GM20000 (cell line): Measurements from ENCODE around the gene LPP.

Experiments used
- DNase-seq: peaks from one replicate; pipeline ENCODE4 v3.0.0; 2012; ENCODE audit warnings: low spot score
- CTCF ChIP-seq: IDR thresholded peaks from 2 replicates; pipeline ENCODE4 v1.5.1; 2012; ENCODE audit warnings: mild to moderate bottlenecking, control low read depth; ENCODE audit errors: extremely low read depth, missing control alignments

Gene LPP

DNA sequence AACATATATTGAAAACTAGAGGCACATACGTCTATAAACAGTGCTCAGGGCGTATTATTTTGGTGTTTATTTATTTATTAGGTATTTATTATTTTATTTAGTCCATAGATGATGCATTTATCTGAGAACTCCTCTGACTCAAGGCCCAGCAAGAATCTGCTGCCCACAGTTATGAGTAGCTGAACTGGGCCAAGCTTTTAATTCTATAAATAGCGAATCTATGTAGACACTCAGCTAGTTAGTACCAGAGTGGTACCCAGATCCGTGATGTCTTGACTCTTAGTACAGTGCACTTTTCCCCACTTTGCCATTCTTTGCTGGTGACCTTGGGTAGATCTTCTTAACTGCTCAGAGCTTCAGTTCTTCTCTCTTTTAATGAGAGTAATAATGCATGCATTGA lies 647.4 kb downstream of the LPP start:
- DNase-seq = no peak
- TF ChIP-seq CTCF = no peak

GRCh38 chr3:188802645-188803044 lies 648.7 kb downstream of the LPP start:
- no peak for TF ChIP-seq CTCF
- no peak for DNase-seq

DNA sequence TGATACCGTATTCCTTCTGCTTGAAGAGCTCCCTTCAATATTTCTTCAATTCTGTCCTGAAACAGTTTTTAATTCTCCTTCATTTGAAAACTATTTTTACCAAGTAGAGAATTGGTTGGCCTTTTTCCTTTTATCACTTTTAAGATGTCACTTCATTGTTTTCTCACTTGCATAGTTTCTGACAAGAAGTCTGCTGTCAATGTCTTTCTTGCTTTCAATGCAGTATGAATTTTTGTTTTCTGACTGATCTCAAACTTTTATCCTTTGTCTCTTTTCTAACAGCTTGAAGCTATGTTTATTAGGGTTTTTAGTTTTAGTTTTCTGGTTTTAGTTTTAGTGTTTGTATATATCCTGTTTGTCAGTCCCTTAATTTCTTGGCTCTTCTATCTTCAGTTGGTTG lies 653.0 kb downstream of the LPP start:
- DNase-seq = no peak
- no peak for TF ChIP-seq CTCF

- TF ChIP-seq CTCF = no peak
- no peak for DNase-seq
Observed at GRCh38 chr3:188812198-188812597, 658.2 kb downstream of the LPP start.

DNA sequence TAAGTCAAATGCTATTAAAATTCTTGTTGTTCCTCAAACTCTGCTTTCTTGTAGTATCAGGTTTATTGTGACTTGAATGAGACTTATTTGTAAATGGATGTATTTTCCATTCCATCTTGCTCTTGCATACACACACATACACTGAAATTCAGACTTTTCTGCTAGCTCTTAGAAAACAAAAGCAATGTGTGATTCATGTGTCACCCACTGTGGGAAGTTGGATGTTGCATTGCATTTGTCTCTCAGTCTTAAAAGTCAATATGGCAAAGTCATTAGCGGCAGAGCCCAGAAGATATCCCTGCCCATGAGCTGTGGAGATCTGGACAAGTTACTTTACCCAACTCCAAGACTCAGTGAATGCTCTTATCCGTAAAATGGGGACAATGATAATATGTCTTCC lies 660.6 kb downstream of the LPP start:
- no peak for DNase-seq
- TF ChIP-seq CTCF = no peak

DNA sequence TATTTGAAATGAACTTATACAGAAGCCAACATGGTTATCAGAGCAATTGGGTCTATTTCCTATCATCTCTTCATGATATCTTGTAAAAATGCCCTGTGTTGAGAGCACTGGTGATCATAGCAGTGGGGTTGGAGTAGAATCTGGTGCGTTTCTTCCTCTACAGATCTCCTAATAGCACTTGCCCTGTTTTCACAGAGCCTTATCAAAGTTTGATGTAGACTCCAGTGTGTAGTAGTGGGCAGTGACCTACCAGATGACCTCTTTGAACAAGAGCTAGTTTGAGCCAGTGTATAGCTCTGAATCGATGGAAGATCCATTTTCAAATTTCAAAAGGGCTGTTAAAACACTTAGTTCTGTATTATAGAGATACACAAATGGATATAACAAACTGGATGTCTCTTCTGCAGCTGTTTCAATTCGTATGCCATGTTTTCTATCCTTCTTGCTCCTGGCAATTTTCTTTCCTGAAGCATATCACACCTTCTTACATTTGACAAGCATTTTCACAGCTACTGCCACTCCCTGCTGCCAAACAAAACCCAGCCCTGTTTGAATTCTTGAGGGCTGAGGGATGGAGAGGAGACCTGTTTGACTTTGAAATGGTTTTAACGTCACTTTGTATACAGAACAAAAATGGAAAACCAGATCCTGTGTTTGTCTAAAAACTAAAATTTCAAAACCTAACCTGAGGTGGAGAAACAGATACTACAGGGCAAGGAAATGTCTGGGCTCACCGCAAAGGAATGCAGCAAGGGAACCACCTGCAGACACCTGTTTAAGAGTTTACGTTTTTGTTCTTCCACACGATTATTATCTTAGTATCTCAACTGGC lies 663.4 kb downstream of the LPP start:
- TF ChIP-seq CTCF = no peak
- DNase-seq = no peak

DNA sequence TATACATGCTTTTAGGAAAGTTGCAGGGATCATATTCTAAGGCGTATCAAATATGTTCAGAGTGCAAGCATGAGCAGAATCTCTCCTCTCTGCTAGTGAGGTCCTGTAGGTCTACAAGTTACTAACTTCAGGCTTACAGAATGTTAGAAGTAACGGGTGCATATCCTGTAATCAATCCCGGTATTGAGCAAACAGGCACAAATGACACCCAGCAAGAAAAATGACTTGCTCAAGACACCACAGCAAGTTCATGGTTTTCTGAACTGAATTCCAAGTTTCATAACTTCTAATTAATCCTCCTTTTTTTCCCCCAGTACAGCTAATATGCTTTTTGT lies 663.9 kb downstream of the LPP start:
- no peak for TF ChIP-seq CTCF
- no peak for DNase-seq
